Measurements from ENCODE around the gene TPRG1L. TPM values are rescaled to one million over a fixed set of nuclear protein-coding genes. Genes with fewer than 3 reads are reported as not detected.

TPRG1L gene
- total RNA-seq, 2 experiments from 2014 or later, result 9.5 to 10.0 TPM

DNA sequence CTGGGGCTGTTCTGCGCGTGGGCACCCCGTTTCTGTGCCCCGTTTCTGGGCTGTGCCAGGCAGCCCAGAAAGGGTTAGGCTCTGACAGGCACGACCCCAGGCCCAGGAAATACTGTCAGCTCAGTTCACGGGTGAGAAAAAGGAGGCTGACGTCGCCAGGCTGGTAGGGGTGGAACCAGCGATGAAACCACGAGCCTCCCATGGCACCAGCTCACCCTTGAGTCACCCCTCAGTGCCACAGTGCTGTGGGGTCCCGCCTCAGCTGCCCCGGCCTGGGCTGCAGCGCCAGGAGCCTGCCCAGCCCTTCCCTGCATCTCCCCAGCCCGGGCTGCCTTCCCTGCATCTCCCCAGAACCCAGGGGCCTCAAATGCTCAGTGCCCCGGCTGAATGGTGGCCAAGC is 25.0 kb upstream of the TPRG1L start:
- H3K9me3 Mint-ChIP-seq, result no peaks in the 10 kb centered on the region

DNA sequence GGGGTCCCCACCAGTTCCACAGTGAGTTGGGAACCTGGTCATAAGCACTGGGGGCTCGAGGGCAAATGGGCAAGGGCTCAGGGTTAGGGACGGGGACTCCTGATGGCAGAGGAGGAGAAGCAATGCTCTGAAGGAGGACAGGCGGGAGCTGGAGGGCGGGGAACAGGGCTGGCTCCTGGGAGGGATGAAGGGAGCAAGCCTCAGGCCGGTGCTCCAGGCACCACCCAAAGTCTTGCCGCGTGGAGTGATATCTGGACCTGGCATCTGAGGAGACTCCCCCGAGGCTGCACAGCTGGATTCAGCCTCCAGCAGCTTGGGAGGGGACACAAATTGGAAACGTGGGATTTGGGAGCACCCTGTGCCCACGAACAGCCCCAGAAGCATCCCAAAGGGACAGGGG is 24.5 kb upstream of the TPRG1L start:
- peaks cover 12% of the 10 kb centered on the region for H3K4me1 Mint-ChIP-seq
- H3K9me3 Mint-ChIP-seq, result no peaks in the 10 kb centered on the region
- H3K27me3 Mint-ChIP-seq, result no peaks in the 10 kb centered on the region
- no peaks in the 10 kb centered on the region for H3K36me3 Mint-ChIP-seq
- no peak overlapping the region for H3K27ac Mint-ChIP-seq
- no peak for DNase-seq
- H3K4me3 Mint-ChIP-seq, result no peak overlapping the region

More for the DNA sequence above, 25.0 kb upstream of the TPRG1L start:
- no peaks in the 10 kb centered on the region for H3K27me3 Mint-ChIP-seq
- H3K4me3 Mint-ChIP-seq, result no peak overlapping the region
- H3K36me3 Mint-ChIP-seq, result no peaks in the 10 kb centered on the region
- no peak for DNase-seq
- H3K4me1 Mint-ChIP-seq, result peaks cover 12% of the 10 kb centered on the region
- no peak overlapping the region for H3K27ac Mint-ChIP-seq

GRCh38 chr1:3601743-3602142 is 23.1 kb upstream of the TPRG1L start:
- Mint-ChIP-seq H3K4me3 (no peak overlapping the region), H3K27ac (no peak overlapping the region), H3K27me3 (no peaks in the 10 kb centered on the region), H3K4me1 (peaks cover 12% of the 10 kb centered on the region), H3K9me3 (no peaks in the 10 kb centered on the region), H3K36me3 (no peaks in the 10 kb centered on the region)
- no peak for DNase-seq

GRCh38 chr1:3602375-3602774 is 22.4 kb upstream of the TPRG1L start:
- DNase-seq, result no peak
- no peaks in the 10 kb centered on the region for H3K27me3 Mint-ChIP-seq
- H3K4me1 Mint-ChIP-seq, result peaks cover 9% of the 10 kb centered on the region
- no peaks in the 10 kb centered on the region for H3K9me3 Mint-ChIP-seq
- H3K4me3 Mint-ChIP-seq, result no peak overlapping the region
- H3K36me3 Mint-ChIP-seq, result no peaks in the 10 kb centered on the region
- H3K27ac Mint-ChIP-seq, result no peak overlapping the region

GRCh38 chr1:3603156-3603555 is 21.7 kb upstream of the TPRG1L start:
- no peak for DNase-seq
- Mint-ChIP-seq H3K27me3 (no peaks in the 10 kb centered on the region), H3K27ac (no peak overlapping the region), H3K36me3 (no peaks in the 10 kb centered on the region), H3K9me3 (no peaks in the 10 kb centered on the region), H3K4me3 (no peak overlapping the region), H3K4me1 (peaks cover 3% of the 10 kb centered on the region)

- H3K27ac Mint-ChIP-seq, result no peak overlapping the region
- H3K4me3 Mint-ChIP-seq, result no peak overlapping the region
- no peaks in the 10 kb centered on the region for H3K27me3 Mint-ChIP-seq
- H3K36me3 Mint-ChIP-seq, result no peaks in the 10 kb centered on the region
- DNase-seq, result no peak
- H3K9me3 Mint-ChIP-seq, result no peaks in the 10 kb centered on the region
- no peaks in the 10 kb centered on the region for H3K4me1 Mint-ChIP-seq
These were observed 21.0 kb upstream of the TPRG1L start for GRCh38 chr1:3603571-3604467.

- H3K36me3 Mint-ChIP-seq, result no peaks in the 10 kb centered on the region
- H3K27ac Mint-ChIP-seq, result no peak overlapping the region
- H3K4me3 Mint-ChIP-seq, result no peak overlapping the region
- no peaks in the 10 kb centered on the region for H3K9me3 Mint-ChIP-seq
- DNase-seq, result no peak
- peaks cover 5% of the 10 kb centered on the region for H3K27me3 Mint-ChIP-seq
- no peaks in the 10 kb centered on the region for H3K4me1 Mint-ChIP-seq
These were observed 20.3 kb upstream of the TPRG1L start for GRCh38 chr1:3604468-3604974.

GRCh38 chr1:3604997-3605823 is 19.6 kb upstream of the TPRG1L start:
- H3K9me3 Mint-ChIP-seq, result no peaks in the 10 kb centered on the region
- no peak overlapping the region for H3K4me3 Mint-ChIP-seq
- DNase-seq, result no peak
- no peaks in the 10 kb centered on the region for H3K4me1 Mint-ChIP-seq
- H3K27me3 Mint-ChIP-seq, result peaks cover 7% of the 10 kb centered on the region
- no peaks in the 10 kb centered on the region for H3K36me3 Mint-ChIP-seq
- no peak overlapping the region for H3K27ac Mint-ChIP-seq

DNA sequence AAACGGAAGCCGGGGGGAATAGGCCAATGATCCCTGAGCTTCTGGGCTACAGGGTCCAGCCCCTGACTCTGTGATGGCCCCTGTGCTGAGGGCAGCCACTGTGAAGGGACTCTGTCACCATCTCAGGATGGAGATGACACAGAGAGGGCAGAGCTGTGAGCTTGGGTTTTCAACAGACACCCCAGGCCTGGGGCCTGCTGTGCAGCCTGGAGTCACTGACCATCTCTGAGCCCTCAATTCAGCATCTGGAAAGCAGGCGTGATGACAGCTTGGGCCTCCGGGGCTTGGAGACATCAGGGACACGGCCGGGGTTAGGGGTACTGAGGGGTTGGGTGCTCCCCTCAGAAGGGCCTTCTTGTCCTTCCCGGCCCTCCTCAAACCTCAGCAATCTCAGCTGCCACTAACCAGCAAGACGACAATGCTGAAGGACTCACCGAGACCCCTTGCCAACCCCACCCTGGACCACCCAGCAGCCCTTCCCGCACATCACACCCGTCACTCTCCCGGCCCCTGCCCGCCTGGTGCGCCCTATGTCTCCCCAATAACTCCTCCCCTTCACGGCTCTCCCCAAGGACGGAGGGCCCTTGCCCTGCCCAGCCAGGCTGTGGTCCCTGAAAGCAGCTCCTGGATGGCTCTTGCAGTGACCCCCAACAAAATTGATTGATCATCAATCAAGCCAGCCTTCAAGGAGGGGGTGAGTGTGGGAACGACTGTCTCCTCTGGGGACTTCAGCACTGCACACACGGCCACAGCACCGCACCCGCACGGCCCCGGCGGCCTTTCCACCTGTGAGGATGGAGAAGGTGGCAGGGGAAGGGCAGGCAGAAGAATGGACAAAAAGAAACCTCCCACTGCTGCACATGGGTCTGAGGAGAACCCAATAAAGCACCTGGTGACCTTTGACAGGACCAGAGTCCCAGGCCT is 17.8 kb upstream of the TPRG1L start:
- DNase-seq, result no peak

GRCh38 chr1:3607703-3608065 is 17.1 kb upstream of the TPRG1L start:
- H3K27ac Mint-ChIP-seq, result no peak overlapping the region
- H3K4me3 Mint-ChIP-seq, result no peak overlapping the region
- peaks cover 2% of the 10 kb centered on the region for H3K4me1 Mint-ChIP-seq
- H3K36me3 Mint-ChIP-seq, result no peaks in the 10 kb centered on the region
- H3K27me3 Mint-ChIP-seq, result peaks cover 21% of the 10 kb centered on the region
- DNase-seq, result no peak
- H3K9me3 Mint-ChIP-seq, result no peaks in the 10 kb centered on the region

More for the DNA sequence above, 17.8 kb upstream of the TPRG1L start:
- Mint-ChIP-seq H3K4me3 (no peak overlapping the region), H3K27ac (no peak overlapping the region), H3K27me3 (peaks cover 17% of the 10 kb centered on the region), H3K9me3 (no peaks in the 10 kb centered on the region), H3K36me3 (no peaks in the 10 kb centered on the region), H3K4me1 (peaks cover 2% of the 10 kb centered on the region)

GRCh38 chr1:3608154-3608553 is 16.7 kb upstream of the TPRG1L start:
- peaks cover 21% of the 10 kb centered on the region for H3K27me3 Mint-ChIP-seq
- peaks cover 2% of the 10 kb centered on the region for H3K4me1 Mint-ChIP-seq
- no peak for DNase-seq
- H3K4me3 Mint-ChIP-seq, result no peak overlapping the region
- no peak overlapping the region for H3K27ac Mint-ChIP-seq
- H3K36me3 Mint-ChIP-seq, result no peaks in the 10 kb centered on the region
- no peaks in the 10 kb centered on the region for H3K9me3 Mint-ChIP-seq

DNA sequence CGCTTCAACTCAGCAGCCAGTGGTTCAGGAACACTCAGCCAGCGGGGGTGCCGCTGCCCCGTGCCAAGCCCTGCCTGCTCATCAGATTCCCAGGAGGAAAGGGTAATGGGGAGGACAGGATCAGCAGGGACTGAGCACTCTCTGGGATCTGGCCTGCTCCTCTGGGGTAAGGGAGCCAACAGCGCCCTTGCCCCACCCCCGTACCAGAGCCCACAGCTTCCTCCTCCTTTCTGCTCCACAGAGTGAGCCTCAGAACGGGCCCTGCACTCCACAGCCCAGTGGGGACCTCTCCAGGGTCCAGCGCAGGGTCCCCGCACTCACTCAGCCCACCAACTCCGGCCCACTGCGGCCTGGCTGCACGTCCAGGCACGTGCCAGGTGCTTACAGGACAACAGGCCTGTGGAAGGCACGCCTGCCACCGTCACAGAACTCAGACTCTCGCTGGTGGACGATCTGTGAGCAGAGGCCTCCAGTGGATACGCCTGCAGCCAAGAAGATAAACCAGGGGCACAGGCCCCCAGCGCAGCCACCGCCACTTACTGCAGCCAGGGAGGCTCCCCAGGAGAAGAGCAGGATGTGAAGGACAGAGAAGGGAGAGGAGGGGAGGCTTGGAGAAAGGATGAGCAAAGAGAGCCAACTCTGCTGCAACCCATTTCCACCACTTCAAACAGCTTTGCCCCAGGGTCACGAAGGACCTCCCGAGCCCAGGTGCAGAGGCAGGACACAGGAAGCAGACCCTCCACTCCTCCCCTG is 15.6 kb upstream of the TPRG1L start:
- DNase-seq, result no peak
- Mint-ChIP-seq H3K4me1 (peaks cover 2% of the 10 kb centered on the region), H3K4me3 (no peak overlapping the region), H3K36me3 (no peaks in the 10 kb centered on the region), H3K27ac (no peak overlapping the region), H3K27me3 (peaks cover 21% of the 10 kb centered on the region), H3K9me3 (no peaks in the 10 kb centered on the region)

DNA sequence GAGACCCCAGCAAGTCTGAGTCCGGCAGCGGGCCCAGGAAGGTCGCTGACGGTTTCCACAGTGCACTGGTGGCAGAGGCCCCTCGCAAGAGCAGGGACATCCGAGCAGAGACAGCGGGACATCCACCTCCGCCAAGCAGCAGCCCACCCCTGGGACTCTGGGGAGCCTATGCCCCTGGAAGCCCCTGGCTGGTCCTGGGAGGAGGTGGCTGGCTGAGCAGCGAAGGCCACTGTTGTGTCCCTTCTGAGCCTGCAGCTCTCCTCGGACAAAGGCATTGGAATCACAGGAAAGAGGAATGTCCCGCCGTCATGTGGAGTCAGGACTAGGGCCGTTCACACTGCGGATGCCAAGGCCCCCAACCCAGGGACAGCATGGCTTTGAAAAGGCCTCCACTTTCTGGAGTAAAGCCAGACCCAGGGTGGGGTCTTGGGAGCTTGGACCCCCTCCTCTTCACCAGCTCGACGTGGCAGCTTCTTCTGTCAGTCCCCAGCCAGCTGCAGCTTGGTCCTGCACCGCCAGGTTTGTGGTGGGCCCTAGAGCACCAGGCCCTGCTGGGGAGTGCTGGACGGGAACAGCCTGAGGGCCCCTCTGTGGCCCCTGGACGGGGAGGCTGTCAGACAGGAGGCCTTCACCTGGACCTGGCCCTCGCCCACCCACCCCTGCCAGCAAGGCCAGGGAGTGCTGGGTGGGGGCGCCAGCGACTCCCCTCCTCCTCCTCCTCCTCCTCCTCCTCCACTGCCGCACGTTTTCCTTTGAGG is 14.9 kb upstream of the TPRG1L start:
- peaks cover 2% of the 10 kb centered on the region for H3K4me1 Mint-ChIP-seq
- no peak for DNase-seq
- no peaks in the 10 kb centered on the region for H3K36me3 Mint-ChIP-seq
- H3K9me3 Mint-ChIP-seq, result no peaks in the 10 kb centered on the region
- H3K4me3 Mint-ChIP-seq, result no peak overlapping the region
- no peak overlapping the region for H3K27ac Mint-ChIP-seq
- H3K27me3 Mint-ChIP-seq, result peaks cover 21% of the 10 kb centered on the region

Data from activated naive CD8-positive, alpha-beta T cell treated with anti-CD3 and anti-CD28 coated beads for 36 hours (primary cell).